PC-9 (cell line): Measurements from ENCODE around the gene UGT1A7. TPM values are rescaled to one million over a fixed set of nuclear protein-coding genes. Genes with fewer than 3 reads are reported as not detected.

ENCODE experiments used
- BruUV-seq: library from RNA; stranded (reverse); fragments of 400-500 nt; replicated peaks from 2 replicates; lab custom pipeline; 2021; lab: Mats Ljungman, UMichigan
- CTCF ChIA-PET: fragments of 300-600 bp; sonication (Branson Sonifier 250); formaldehyde crosslinking; loops from one replicate; lab custom pipeline; 2022; ENCODE audit warnings: antibody characterized with exemption; lab: Charles Lee
- POLR2A ChIA-PET: fragments of 300-600 bp; sonication (Branson Sonifier 250); formaldehyde crosslinking; loops from one replicate; lab custom pipeline; 2022; ENCODE audit warnings: antibody characterized with exemption; ENCODE audit not compliant: unreplicated experiment; lab: Charles Lee
- DNase-seq, 2 experiments: peaks; one replicate each; pipeline versions ENCODE4 v3.0.0 to v3.0.0-alpha.2; 2015 to 2022; ENCODE audit warnings: mixed read lengths in 1 of 2
- H2AFZ ChIP-seq: fragments of 200-600 bp; sonication (generic); 2 replicates; pipeline ENCODE4 v1.8.1; 2017; ENCODE audit warnings: antibody characterized with exemption
- H3F3A ChIP-seq: fragments of 200-600 bp; sonication (generic); 2 replicates; pipeline ENCODE4 v1.8.1; 2017; ENCODE audit warnings: antibody characterized with exemption, mild to moderate bottlenecking, low read depth; ENCODE audit not compliant: insufficient read depth
- H3K27ac ChIP-seq: fragments of 200-600 bp; sonication (generic); 2 replicates; pipeline ENCODE4 v1.6.1; 2016; ENCODE audit warnings: mixed run types
- H3K27me3 ChIP-seq: fragments of 200-600 bp; sonication (generic); 2 replicates; pipeline ENCODE4 v1.6.1; 2016; ENCODE audit warnings: low read depth, mixed run types; ENCODE audit not compliant: insufficient read depth
- H3K36me3 ChIP-seq: fragments of 200-600 bp; sonication (generic); 2 replicates; pipeline ENCODE4 v1.6.1; 2016; ENCODE audit warnings: low read depth, mixed run types
- H3K4me1 ChIP-seq: fragments of 200-600 bp; sonication (generic); replicated peaks from 2 replicates; pipeline ENCODE4 v1.6.1; 2016; ENCODE audit warnings: mixed run types; ENCODE audit not compliant: insufficient read depth
- H3K4me2 ChIP-seq: fragments of 200-600 bp; sonication (generic); 2 replicates; pipeline ENCODE4 v1.6.1; 2017; ENCODE audit warnings: mixed run types
- H3K4me3 ChIP-seq: fragments of 200-600 bp; sonication (generic); 2 replicates; pipeline ENCODE4 v1.6.1; 2016; ENCODE audit warnings: mixed run types
- H3K79me2 ChIP-seq: fragments of 200-600 bp; sonication (generic); 2 replicates; pipeline ENCODE4 v1.6.1; 2017; ENCODE audit warnings: low read depth, mixed run types
- H3K9me2 ChIP-seq: fragments of 200-600 bp; sonication (generic); 2 replicates; pipeline ENCODE4 v1.8.1; 2017; ENCODE audit warnings: mild to moderate bottlenecking; ENCODE audit not compliant: insufficient read depth
- H3K9me3 ChIP-seq: fragments of 200-600 bp; sonication (generic); 2 replicates; pipeline ENCODE4 v1.8.1; 2016; ENCODE audit warnings: low read depth; ENCODE audit not compliant: insufficient read depth
- H4K20me1 ChIP-seq: fragments of 200-600 bp; sonication (generic); 2 replicates; pipeline ENCODE4 v1.8.1; 2017; ENCODE audit not compliant: insufficient read depth
- EZH2 ChIP-seq: fragments of 200-600 bp; sonication (generic); IDR thresholded peaks from 2 replicates; pipeline ENCODE4 v1.8.0; 2017; ENCODE audit warnings: antibody characterized with exemption, low read depth
- intact Hi-C: fragments of 100-400 bp; cut with micrococcal nuclease; formaldehyde crosslinking; loops from one replicate; pipeline ENCODE4 v1.10.0; 2022; ENCODE audit not compliant: unreplicated experiment
- total RNA-seq: library from RNA; stranded (reverse); gene quantifications from 2 replicates; pipeline ENCODE4 v1.2.3, GENCODE V29; 2021
- TF ChIP-seq, protein P1 (sequence below): fragments of 200-600 bp; sonication (generic); conservative IDR thresholded peaks from 2 replicates; pipeline ENCODE4 v1.6.1; 2017; ENCODE audit warnings: mixed run types, antibody characterized with exemption, mild to moderate bottlenecking, moderate library complexity

The UGT1A7 gene
- total RNA-seq, 1 experiment from 2014 or later, result 20.3 TPM

DNA sequence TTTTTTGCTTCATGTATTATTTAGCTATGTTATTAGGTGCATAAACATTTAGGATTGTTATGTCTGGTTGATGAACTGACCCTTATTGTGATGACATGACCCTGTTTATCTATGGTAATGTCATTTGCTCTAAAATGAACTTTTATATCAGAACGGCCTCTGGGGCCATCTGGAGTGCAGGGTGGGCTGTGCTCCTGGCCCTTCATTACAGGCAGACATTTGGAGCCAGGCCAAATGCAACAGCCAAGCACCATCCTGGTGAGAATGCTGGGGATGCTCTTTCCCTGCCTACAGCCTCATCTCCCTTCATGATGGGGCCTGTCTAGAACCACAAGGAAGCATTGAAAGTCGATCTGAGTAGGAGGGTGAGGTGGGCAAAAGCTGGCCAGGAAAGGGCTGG lies 134.6 kb downstream of the UGT1A7 start:
- Histone ChIP-seq H4K20me1 (no peaks in the 10 kb centered on the region), H3K36me3 (no peaks in the 10 kb centered on the region), H3K4me3 (no peak overlapping the region), H3K4me2 (no peak overlapping the region), H3K4me1 (no peaks in the 10 kb centered on the region), H3F3A (no peaks in the 10 kb centered on the region), H3K27ac (no peak overlapping the region), H3K9me3 (no peaks in the 10 kb centered on the region), H3K27me3 (no peaks in the 10 kb centered on the region), H2AFZ (no peak overlapping the region), H3K79me2 (no peaks in the 10 kb centered on the region), H3K9me2 (no peaks in the 10 kb centered on the region)
- DNase-seq, result no peak
- BruUV-seq, result no TSS peak
- intact Hi-C loops, result no loop called here
- ChIA-PET CTCF (no interaction called here), POLR2A (no interaction called here)
- TF ChIP-seq, protein P1, sequence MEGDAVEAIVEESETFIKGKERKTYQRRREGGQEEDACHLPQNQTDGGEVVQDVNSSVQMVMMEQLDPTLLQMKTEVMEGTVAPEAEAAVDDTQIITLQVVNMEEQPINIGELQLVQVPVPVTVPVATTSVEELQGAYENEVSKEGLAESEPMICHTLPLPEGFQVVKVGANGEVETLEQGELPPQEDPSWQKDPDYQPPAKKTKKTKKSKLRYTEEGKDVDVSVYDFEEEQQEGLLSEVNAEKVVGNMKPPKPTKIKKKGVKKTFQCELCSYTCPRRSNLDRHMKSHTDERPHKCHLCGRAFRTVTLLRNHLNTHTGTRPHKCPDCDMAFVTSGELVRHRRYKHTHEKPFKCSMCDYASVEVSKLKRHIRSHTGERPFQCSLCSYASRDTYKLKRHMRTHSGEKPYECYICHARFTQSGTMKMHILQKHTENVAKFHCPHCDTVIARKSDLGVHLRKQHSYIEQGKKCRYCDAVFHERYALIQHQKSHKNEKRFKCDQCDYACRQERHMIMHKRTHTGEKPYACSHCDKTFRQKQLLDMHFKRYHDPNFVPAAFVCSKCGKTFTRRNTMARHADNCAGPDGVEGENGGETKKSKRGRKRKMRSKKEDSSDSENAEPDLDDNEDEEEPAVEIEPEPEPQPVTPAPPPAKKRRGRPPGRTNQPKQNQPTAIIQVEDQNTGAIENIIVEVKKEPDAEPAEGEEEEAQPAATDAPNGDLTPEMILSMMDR, result no peak
- no peak for TF ChIP-seq EZH2

DNA sequence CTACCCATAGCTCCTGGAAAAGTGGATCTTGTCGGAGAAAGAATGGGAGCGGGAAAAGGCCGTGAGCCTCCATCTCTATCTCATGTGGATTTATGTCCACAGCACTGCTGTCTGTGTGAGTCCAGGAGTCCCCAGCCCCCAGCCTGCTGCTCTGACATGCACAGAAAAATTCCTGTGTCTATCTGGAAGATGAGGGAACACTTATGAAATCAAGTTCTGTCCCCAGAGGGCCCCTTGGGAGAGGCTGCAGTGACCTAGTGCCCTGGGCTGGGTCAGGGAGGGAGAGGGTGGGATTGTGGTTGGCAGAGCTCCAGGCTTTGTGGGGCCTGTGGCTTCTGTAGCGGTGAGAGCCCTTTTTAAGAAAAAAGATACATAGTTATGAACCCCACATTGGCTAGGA lies 135.1 kb downstream of the UGT1A7 start:
- no peak overlapping the region for H3K27ac ChIP-seq
- H3K9me2 ChIP-seq, result no peaks in the 10 kb centered on the region
- H3F3A ChIP-seq, result no peaks in the 10 kb centered on the region
- H3K4me1 ChIP-seq, result no peaks in the 10 kb centered on the region
- H3K27me3 ChIP-seq, result no peaks in the 10 kb centered on the region
- ChIA-PET CTCF (no interaction called here), POLR2A (no interaction called here)
- TF ChIP-seq, protein P1, result no peak
- no peak for TF ChIP-seq EZH2
- intact Hi-C loops, result no loop called here
- DNase-seq, result no peak
- no TSS peak for BruUV-seq
- no peak overlapping the region for H3K4me2 ChIP-seq
- H4K20me1 ChIP-seq, result no peaks in the 10 kb centered on the region
- H3K4me3 ChIP-seq, result no peak overlapping the region
- no peaks in the 10 kb centered on the region for H3K36me3 ChIP-seq
- no peaks in the 10 kb centered on the region for H3K9me3 ChIP-seq
- H2AFZ ChIP-seq, result no peak overlapping the region
- H3K79me2 ChIP-seq, result no peaks in the 10 kb centered on the region

DNA sequence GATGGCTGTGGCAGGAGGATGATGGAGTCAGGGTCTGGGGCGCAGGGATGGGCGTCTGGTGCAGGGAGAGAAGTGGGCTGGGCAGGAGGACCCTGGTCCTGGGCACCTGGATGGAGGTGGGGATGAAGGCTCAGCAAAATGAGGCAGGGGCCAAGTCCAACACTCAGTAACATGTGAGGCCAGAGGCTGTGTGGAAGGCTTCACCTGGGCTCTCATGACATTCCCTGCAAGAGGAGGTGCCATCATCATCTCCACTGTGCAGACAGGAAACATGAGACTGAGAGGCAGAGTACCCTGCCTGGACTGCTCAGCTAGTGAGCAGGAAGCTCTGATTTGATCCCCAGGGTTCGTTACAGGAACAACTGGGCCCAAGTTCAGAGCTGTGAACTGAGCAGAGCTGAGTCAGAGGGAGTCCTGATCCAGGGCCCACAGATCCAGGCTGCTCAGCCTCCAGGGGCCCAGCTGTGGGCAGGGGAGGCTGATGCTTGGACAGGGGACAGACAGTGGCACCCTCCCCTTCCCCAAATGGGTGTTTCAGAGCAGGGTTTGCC lies 135.7 kb downstream of the UGT1A7 start:
- TF ChIP-seq, protein P1, result no peak
- no peak for TF ChIP-seq EZH2
- Histone ChIP-seq H2AFZ (no peak overlapping the region), H3F3A (no peaks in the 10 kb centered on the region), H3K4me1 (no peaks in the 10 kb centered on the region), H3K9me3 (no peaks in the 10 kb centered on the region), H3K27ac (no peak overlapping the region), H3K4me3 (no peak overlapping the region), H3K36me3 (no peaks in the 10 kb centered on the region), H3K79me2 (no peaks in the 10 kb centered on the region), H4K20me1 (no peaks in the 10 kb centered on the region), H3K9me2 (no peaks in the 10 kb centered on the region), H3K27me3 (no peaks in the 10 kb centered on the region), H3K4me2 (no peak overlapping the region)
- POLR2A ChIA-PET, result interaction anchor here (0.7 kb wide), 1 partner anchor 117 kb away, joined by 3 read pairs; no protein-coding TSS in a partner anchor
- BruUV-seq, result no TSS peak
- intact Hi-C loops, result no loop called here
- DNase-seq, result no peak
- CTCF ChIA-PET, result no interaction called here
